GF-D8 (cell line): ENCODE results near the gene SECTM1.
"Not testable (repeated sequence)": the region's sequence is repeated elsewhere in the genome, so short reads cannot be mapped to it uniquely, and the experiment has no call there.

Experiments used
- DNase-seq: peaks from one replicate; lab custom pipeline; 2025; lab: John Stamatoyannopoulos, UW

Gene SECTM1

GRCh38 chr17:82333279-82334171 lies at the start of gene SECTM1:
TSS of gene SECTM1 (minus strand) at chr17:82333766. CDS start at chr17:82327240, 6,526 bp downstream.
- DNase-seq = no peak

GRCh38 chr17:82382933-82383255 lies 49.3 kb upstream of the SECTM1 start:
- DNase-seq = no peak

- DNase-seq = not testable (repeated sequence)
Observed at GRCh38 chr17:82382220-82382932, 48.8 kb upstream of the SECTM1 start.

- DNase-seq = not testable (repeated sequence)
Observed at GRCh38 chr17:82381703-82382009, 48.1 kb upstream of the SECTM1 start.

- DNase-seq = no peak
Observed at GRCh38 chr17:82380860-82381702, 47.5 kb upstream of the SECTM1 start.

- DNase-seq = no peak
Observed at GRCh38 chr17:82378741-82379021, 45.1 kb upstream of the SECTM1 start.

GRCh38 chr17:82377924-82378740 lies 44.6 kb upstream of the SECTM1 start:
- DNase-seq = no peak

GRCh38 chr17:82377294-82377693 lies 43.7 kb upstream of the SECTM1 start:
- not testable (repeated sequence) for DNase-seq

- no peak for DNase-seq
Observed at GRCh38 chr17:82376042-82376730, 42.6 kb upstream of the SECTM1 start.

GRCh38 chr17:82375359-82376041 lies 41.9 kb upstream of the SECTM1 start:
- no peak for DNase-seq

GRCh38 chr17:82374626-82375331 lies 41.2 kb upstream of the SECTM1 start:
- DNase-seq = no peak

- no peak for DNase-seq
Observed at GRCh38 chr17:82373731-82374625, 40.4 kb upstream of the SECTM1 start.

GRCh38 chr17:82373072-82373452 lies 39.5 kb upstream of the SECTM1 start:
- not testable (repeated sequence) for DNase-seq

- DNase-seq = no peak
Observed at GRCh38 chr17:82372249-82373071, 38.9 kb upstream of the SECTM1 start.

GRCh38 chr17:82371333-82372248 lies 38.0 kb upstream of the SECTM1 start, which contains the start of gene UTS2R:
TSS of gene UTS2R (plus strand) at chr17:82371765. CDS start at chr17:82374325, 2,560 bp downstream.
- DNase-seq = no peak

GRCh38 chr17:82370471-82371332 lies 37.1 kb upstream of the SECTM1 start:
- no peak for DNase-seq
